OCI-M2 (cell line): ENCODE data around the gene OBSCN.

Source experiments
- DNase-seq: peaks from one replicate; lab custom pipeline; 2025; ENCODE audit not compliant: unreplicated experiment; lab: John Stamatoyannopoulos, UW

The OBSCN gene

DNA sequence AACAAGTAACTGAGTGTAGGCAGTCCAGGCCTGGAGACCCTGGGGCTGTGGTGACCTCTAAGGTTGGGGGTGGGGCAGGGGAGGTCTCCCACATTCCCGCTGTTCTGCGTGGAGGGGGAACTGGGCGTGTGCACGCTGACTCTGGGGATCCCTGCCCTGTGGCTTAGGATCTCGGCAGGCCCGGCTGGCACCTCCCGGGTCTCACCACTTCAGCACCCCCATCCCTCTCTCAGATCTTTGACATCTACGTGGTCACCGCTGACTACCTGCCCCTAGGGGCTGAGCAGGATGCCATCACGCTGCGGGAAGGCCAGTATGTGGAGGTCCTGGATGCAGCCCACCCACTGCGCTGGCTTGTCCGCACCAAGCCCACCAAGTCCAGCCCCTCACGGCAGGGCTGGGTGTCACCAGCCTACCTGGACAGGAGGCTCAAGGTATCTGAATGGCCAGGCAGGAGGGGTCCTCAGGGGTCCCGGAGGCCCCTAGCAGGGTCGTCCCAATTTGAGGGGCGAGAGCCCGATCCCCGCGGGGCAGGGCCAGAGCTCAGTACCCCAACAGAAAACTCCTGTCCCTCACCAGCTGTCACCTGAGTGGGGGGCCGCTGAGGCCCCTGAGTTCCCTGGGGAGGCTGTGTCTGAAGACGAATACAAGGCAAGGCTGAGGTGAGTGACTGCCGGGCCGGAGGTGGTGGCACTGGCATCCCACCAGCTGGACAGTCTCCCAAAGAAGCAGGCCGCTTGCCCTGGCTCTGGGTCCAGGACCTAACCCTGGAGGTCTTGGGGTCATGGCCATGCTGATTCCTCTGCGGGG lies 130.1 kb downstream of the OBSCN start:
- no peak for DNase-seq

DNA sequence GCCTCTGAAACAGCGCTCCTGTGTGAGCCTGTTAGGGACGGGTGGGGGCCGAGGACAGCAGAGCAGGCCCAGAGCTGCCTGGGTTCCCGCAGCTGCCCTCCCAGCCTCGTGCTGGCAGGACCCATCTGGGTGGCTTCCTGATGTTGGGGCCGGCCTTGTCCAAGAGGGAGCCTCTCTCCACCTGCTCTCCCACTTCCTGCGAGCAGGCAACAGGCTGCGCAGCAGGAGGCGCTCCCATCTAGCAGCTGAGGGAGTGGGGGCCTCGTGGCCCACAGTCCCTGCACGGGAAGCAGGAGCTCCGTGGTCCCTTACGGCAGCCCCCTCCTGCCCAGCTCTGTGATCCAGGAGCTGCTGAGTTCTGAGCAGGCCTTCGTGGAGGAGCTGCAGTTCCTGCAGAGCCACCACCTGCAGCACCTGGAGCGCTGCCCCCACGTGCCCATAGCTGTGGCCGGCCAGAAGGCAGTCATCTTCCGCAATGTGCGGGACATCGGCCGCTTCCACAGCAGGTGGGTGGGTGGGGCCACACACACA lies 130.7 kb downstream of the OBSCN start:
- DNase-seq: no peak

- no peak for DNase-seq
Measured at GRCh38 chr1:228339059-228339704, 131.3 kb downstream of the OBSCN start.

GRCh38 chr1:228339766-228340685 lies 132.2 kb downstream of the OBSCN start:
- DNase-seq: no peak

GRCh38 chr1:228340686-228341449 lies 133.0 kb downstream of the OBSCN start:
- DNase-seq: no peak

GRCh38 chr1:228341450-228341813 lies 133.6 kb downstream of the OBSCN start:
- DNase-seq: no peak

DNA sequence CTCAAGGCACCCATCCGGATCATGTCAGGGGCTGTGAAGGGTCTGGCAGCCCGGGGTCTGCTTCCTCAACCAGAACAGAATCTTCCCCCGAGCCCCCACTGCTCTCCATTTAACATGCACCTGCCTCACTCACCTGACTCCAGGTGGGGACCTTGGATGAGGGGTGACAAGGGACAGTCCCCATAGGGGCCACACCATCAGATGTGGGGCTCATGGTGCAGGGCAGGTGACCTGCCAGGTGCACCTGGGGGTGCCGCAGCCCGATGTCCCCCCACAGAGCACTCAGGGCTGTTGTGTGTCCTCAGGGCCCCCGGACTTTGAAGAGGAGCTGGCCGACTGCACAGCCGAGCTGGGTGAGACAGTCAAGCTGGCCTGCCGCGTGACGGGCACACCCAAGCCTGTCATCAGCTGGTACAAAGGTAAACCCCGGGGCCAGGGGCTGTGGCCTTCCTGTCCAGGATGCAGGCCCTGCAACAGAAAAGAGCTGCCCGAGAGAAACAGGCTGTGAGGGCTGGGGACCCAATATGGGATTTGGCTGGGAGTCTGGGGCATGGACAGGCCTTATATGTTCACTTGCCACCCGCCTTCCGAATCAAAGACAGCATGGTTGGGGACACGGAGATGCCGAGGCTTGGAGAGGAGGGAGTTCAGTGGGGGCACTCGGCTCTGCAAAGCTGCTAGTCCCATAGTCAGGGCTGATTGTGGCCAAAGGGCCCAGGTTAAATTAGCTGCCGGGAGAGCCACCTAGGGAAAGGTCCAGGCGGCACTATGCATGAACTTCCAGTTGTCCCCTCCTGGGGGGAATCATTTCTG lies 134.2 kb downstream of the OBSCN start:
- DNase-seq: no peak

DNA sequence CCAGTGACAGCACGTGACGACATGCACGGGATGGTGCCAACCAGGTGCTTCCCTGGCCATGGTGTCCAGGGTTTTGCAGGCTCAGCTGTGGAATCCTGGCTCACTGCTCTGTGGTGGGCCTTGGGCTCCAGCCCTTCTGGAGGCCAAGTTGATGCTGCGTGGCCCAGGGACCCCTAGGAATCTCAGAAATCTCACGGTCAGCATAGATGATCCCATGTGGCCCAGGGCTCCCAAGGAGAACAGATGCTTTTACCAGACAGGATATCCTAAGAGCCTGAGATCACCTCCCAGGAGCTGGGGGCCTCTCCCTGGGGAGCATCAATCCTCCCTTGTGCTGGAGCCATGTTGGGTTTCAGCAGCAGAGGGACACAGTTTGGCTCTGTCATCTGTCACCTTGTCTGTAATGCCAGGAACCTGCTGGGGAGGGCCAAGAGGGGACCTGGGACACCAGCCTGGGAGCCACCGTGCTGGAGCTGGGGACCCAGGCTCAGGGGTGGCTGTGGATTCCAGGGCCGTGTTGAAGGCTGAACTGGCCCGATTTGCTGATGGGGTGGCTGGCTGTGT lies 134.9 kb downstream of the OBSCN start:
- no peak for DNase-seq

DNA sequence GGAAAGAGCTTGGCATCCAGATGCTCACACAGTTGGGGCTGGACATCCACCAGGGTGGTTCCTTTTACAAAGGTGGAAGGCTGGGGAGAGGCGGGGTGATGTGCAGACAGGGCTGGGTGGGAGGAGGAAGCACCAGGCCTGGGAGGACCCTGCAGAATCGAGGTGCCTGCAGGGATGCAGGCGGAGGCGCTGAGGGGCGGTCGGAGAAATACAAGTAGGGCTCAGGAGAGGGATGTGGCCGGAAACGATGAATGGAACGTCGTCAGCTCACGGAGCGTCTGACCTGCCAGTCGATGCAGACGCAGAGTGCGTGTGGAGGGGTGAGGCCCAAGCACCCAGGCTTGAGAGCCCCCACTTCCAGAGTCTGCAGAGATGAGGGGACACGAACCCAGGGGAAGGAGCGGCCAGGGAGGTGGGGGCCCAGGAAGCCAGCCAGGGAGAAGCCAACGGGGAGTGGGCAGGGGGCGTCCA lies 135.4 kb downstream of the OBSCN start:
- no peak for DNase-seq

DNA sequence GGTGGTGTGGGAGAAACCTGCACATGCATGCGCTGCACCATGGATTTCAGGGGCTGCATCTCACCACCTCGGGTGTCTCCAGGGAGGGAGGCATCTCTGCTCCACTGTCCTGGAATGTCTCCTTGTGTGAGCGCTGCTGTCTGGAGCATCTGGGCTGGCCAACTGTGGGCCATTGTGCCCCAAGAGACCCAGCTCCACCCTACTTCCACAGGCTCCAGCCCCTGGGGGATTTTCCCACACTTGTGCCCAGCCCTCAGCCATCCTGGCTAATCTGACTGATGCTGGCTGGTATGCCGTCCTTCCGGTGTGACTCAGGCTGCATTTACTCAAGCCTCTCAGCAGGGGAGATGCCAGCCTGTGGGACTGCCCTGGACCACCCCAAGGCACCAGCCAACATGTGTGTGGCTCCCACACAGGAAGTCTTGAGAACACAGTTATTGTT lies 136.8 kb downstream of the OBSCN start:
- no peak for DNase-seq

- no peak for DNase-seq
Measured at GRCh38 chr1:228345201-228345930, 137.5 kb downstream of the OBSCN start.

DNA sequence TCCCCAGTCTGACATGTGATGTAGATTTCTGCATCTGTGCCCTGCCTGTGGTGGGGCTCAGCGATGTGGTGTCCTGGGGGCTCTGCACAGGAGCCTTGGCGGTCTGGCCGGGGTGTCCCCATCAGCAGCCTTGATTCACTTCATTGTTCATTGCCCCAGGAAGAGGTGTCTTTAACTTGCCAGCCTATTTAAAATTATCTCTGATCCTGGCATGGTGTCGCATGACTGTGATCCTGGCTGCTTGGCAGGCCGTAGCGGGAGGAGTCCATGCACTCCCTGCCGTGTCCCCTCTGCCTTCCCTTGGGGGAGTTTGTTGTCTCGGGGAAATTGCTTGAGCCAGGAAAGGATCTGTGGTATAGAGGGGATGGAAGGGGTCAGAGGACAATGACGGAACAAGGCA lies 138.9 kb downstream of the OBSCN start:
- DNase-seq: no peak

DNA sequence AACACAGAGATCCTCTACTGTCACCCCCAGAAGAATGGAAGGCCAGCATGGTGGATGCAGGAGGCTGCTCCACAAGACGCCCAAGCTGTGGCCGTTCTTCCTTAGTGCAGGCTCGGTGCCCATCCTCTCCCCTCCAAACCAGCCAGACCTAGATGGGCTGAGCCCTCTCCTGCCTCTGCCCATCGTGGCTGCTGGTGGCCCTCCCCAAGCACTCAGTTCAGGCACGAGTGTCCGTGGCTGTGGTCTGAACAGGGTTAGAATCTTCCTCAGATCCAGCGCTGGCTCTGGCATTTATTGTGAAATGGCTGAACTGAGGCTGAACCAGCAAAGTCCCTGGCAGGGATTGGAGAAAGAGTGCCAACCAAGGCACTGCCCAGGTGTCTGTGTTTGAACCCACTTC lies 139.3 kb downstream of the OBSCN start:
- DNase-seq: no peak

DNA sequence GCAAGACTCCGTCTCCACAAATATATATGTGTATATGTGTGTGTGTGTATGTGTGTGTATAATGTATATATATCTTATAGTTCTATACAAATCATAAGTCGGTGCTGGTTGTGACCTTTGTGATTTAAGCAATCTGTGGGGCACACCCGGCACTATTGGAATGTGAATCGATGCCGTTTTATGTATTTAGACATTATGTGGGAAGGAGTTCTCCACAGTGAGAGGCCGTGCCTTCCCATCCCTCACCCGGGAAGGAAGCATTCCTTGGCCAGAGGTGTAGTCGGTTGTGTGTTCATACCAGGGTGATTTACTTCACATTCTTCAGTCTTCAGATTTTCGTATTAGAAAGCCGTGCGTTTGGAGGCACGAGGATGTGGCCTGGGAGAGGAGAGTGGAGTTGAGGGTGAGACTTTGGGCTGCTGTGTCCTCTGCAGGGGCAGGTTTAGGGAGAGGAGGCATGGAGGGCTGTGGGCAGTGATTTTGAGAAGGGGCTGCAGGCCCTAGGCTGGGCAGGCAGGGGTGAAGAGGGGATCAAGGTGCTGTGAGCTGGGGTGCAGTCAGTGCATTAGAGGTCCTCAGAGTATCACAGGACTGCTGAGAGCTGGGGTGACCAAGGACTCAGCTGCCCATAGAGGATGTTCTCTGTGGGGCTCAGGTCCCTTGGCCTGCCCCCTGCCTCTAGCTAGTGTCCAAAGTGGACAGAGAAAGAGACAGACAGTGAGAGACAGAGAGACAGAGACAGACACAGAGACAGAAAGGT lies 141.0 kb downstream of the OBSCN start:
- no peak for DNase-seq

- no peak for DNase-seq
Measured at GRCh38 chr1:228349701-228350171, 141.9 kb downstream of the OBSCN start.

GRCh38 chr1:228350179-228350742 lies 142.4 kb downstream of the OBSCN start:
- no peak for DNase-seq
